HL-60 (cell line): ENCODE results near the gene METTL14.
A peak's percentile ranks its signal among the peaks of the same experiment; 100 is the strongest.

Source experiments
- DNase-seq, 2 experiments: peaks; one replicate each; pipeline ENCODE4 v3.0.0-alpha.2; 2010 to 2020; ENCODE audit warnings: low read depth in 1 of 2, low spot score in 1 of 2
- H3K27ac ChIP-seq: fragments of 250-450 bp; sonication (Bioruptor Pico); replicated peaks from 2 replicates; pipeline ENCODE4 v1.5.1; 2020; ENCODE audit warnings: mild to moderate bottlenecking, moderate library complexity
- H3K27me3 ChIP-seq: fragments of 250-450 bp; sonication (Bioruptor Pico); 2 replicates; pipeline ENCODE4 v1.5.1; 2021; ENCODE audit warnings: mild to moderate bottlenecking, moderate library complexity; ENCODE audit not compliant: insufficient read depth, poor library complexity, severe bottlenecking
- H3K4me3 ChIP-seq: replicated peaks from 2 replicates; pipeline ENCODE4 v1.5.1; 2011; ENCODE audit warnings: mild to moderate bottlenecking, control low read depth, low read length; ENCODE audit not compliant: insufficient read depth
- CTCF ChIP-seq: IDR thresholded peaks from one replicate; pipeline ENCODE4 v1.5.1; 2011; ENCODE audit warnings: low read length, control low read depth, inconsistent platforms; ENCODE audit not compliant: insufficient read depth
- GABPA ChIP-seq: IDR thresholded peaks from 2 replicates; pipeline ENCODE4 v1.6.1; 2012; ENCODE audit warnings: low read depth
- POLR2AphosphoS5 ChIP-seq: IDR thresholded peaks from 2 replicates; pipeline ENCODE4 v1.6.1; 2012; ENCODE audit warnings: low read depth
- REST ChIP-seq: IDR thresholded peaks from 2 replicates; pipeline ENCODE4 v1.6.1; 2012; ENCODE audit warnings: low read depth; ENCODE audit not compliant: insufficient replicate concordance
- SPI1 ChIP-seq: IDR thresholded peaks from 2 replicates; pipeline ENCODE4 v1.6.1; 2012; ENCODE audit warnings: low read depth, mild to moderate bottlenecking, borderline replicate concordance

METTL14 gene

GRCh38 chr4:118680808-118681207 is 4.4 kb upstream of the METTL14 start:
- no peaks in the 10 kb centered on the region for H3K27me3 ChIP-seq
- no peak for DNase-seq
- no peak overlapping the region for H3K4me3 ChIP-seq
- TF ChIP-seq SPI1 (no peak), GABPA (no peak), POLR2AphosphoS5 (no peak), CTCF (no peak), REST (no peak)
- H3K27ac ChIP-seq = no peak overlapping the region

- H3K4me3 ChIP-seq = no peak overlapping the region
- DNase-seq = peak; percentile 31 to 51
- TF ChIP-seq SPI1 (peak; percentile 37; the same call in 1 of the 2 replicates), GABPA (no peak; the same call in 1 of the 2 replicates), CTCF (peak; percentile 13)
- H3K27ac ChIP-seq = peak overlapping the region; percentile 41; the same call in 1 of the 2 replicates
- no peaks in the 10 kb centered on the region for H3K27me3 ChIP-seq
Measured at GRCh38 chr4:118682928-118683327, 2.3 kb upstream of the METTL14 start.

GRCh38 chr4:118683513-118683912 is 1.7 kb upstream of the METTL14 start:
- DNase-seq = peak in 1 of 2 experiments; percentile 52

More at GRCh38 chr4:118683513-118683912, 1.7 kb upstream of the METTL14 start:
- H3K27me3 ChIP-seq = no peaks in the 10 kb centered on the region
- H3K4me3 ChIP-seq = no peak overlapping the region
- TF ChIP-seq REST = no peak
- no peak for TF ChIP-seq CTCF
- TF ChIP-seq GABPA = peak; percentile 72
- TF ChIP-seq SPI1 = peak; percentile 13; the same call in 1 of the 2 replicates
- TF ChIP-seq POLR2AphosphoS5 = no peak
- H3K27ac ChIP-seq = peak overlapping the region; percentile 41; the same call in 1 of the 2 replicates
